GM21526 (cell line): Measurements from ENCODE around the gene OR52J3.

Source experiments
- ATAC-seq: cut with Tn5 transposase; IDR thresholded peaks from one replicate; pipeline ENCODE4 v1.9.1; 2021; ENCODE audit warnings: moderate library complexity; ENCODE audit not compliant: unreplicated experiment, low FRiP score

OR52J3 gene

DNA sequence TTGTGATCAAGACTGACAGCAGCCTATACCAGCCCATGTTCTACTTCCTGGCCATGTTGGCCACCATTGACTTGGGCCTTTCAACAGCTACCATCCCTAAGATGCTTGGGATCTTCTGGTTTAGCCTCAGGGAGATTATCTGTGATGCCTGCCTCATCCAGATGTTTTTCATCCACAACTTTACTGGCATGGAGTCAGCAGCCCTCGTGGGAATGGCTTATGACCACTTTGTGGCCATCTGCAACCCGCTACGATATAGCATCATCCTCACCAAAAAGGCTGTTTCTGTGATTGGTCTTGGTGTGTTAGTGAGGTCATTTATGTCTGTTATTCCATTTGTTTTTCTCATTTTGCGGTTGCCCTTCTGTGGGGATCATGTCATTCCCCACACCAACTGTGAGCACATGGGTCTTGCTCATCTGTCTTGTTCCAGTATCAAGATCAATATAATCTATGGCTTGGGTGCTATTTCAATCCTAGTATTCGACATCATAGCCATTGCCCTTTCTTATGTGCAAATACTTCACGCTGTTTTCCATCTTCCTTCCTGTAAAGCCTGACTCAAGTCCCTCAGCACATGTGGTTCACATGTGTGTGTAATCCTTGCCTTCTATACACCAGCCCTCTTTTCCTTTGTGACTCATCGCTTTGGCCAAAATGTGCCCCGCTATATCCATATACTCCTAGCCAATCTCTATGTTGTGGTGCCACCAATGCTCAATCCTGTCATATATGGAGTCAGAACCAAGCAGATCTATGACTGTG, 46.7 kb downstream of the OR52J3 start:
- no peak for ATAC-seq

DNA sequence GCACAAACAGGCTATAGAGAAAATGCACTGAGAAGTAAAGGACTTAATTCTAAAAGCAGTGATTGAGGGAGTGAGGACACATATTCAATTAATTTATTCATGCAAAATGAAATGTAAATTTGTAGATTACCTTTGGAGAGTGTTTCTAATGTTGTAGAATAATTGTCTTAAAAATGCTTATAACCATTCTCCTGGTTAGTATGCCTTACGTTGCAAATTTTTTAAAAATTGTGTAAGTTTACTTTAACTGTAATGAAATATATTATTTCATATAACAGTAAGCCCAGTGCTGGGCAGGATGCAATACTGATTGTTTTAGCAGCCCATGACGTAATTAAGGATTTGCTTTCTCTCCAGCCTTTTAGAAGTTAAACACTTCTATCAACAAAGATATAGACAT, 49.7 kb downstream of the OR52J3 start:
- no peak for ATAC-seq
